NCI-H510A treated with DMSO at 0.1 percent for 48 hours (cell line): ENCODE results near the gene ELMO2.
A peak's percentile ranks its signal among the peaks of the same experiment; 100 is the strongest.
"Not testable (repeated sequence)": the region's sequence is repeated elsewhere in the genome, so short reads cannot be mapped to it uniquely, and the experiment has no call there.

Source experiments
- DNase-seq: peaks from one replicate; lab custom pipeline; 2025; lab: John Stamatoyannopoulos, UW

Gene ELMO2

GRCh38 chr20:46402331-46402811 is 4.0 kb downstream of the ELMO2 start:
- DNase-seq, result no peak

GRCh38 chr20:46401478-46401860 is 4.9 kb downstream of the ELMO2 start:
- no peak for DNase-seq

GRCh38 chr20:46400828-46401477 is 5.5 kb downstream of the ELMO2 start:
- no peak for DNase-seq

DNA sequence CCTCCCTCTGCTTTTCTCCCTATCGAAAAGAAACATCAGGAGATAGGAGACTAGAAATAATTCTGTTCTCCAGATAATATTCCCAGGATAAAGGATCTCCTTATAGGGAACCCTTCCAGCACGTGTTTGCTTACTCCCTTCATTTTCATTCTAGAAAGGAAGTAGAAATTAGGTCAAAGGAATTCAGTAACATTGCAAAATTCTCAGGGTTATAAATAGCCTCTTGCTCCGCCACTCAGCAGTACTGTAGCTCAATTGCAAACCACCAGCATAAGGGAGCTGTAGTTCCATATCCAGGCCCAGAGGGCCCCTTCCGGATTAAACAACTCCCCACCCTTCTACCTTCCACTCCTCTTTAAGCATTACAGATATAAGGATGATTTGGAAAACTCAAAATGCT is 6.2 kb downstream of the ELMO2 start:
- no peak for DNase-seq

GRCh38 chr20:46399401-46399800 is 7.0 kb downstream of the ELMO2 start:
- peak; percentile 45 for DNase-seq

DNA sequence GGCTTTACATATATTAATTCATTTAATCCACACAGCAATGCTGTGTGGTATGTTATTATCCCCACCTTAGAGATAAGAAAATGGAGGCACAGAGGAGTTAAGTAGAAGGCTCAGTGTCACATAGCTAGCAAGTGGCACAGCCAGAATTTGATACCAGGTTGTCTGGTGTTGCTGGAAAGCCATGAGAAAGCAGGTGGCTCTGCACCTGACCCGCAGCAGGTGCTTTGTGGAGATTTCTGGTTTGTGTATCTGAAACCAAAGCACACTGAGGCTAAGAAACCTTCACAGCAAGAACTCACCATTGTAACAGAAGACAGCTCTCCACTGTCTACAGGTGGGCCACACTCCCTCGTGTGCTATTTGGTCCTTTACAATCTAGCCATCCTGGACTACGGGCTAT is 7.5 kb downstream of the ELMO2 start:
- peak; percentile 34 for DNase-seq

- DNase-seq, result no peak
Measured at GRCh38 chr20:46396052-46396740, 10.2 kb downstream of the ELMO2 start.

- no peak for DNase-seq
Measured at GRCh38 chr20:46394872-46395760, 11.3 kb downstream of the ELMO2 start.

- no peak for DNase-seq
Measured at GRCh38 chr20:46393967-46394366, 12.4 kb downstream of the ELMO2 start.

DNA sequence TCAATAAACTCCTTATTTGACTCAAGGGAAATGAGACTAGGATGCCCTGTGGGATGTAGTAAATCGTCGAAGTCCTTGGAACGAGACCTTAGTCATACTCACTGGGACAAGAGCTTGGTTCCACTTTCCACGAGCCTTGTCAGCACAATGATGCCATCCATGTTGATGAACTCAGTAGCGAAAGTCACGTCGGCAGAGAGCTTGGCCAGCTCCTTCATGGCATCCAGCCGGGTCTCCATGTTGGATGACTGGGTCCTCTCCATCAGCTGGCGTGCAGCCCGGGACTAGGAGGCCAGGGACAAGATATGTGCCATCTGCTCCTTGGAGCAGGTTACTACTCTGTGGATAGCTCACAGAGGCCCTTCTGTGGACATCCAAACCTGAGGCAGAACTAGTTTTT is 17.5 kb downstream of the ELMO2 start:
- no peak for DNase-seq

DNA sequence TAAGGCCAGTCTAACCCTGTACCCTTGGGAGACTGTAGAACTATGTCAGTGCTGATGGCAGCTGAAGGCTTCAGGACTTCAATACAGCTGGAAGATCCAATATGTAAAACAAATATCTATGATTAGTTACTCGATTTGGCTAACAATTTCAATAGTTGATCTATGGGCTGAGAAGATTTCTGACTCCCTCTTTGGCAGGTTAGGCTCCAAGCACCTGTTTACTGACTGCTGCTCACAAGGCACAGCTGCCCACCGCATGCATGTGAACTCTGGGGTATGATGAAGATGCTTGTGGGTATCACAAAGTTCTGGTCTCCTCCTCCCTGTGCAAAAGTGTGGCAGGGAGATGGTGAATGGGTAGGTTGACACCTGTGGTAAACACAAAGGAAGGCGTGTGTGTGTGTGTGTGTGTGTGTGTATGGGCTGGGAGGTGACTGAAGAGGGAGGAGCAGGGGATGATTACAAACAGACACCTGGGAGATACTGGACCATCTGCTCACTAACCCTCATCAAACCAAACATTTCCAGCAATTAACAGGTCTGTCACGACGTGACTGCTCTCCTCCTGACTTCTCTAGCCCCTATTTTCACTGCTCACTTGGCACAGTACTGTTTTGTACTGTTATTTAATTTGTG is 18.1 kb downstream of the ELMO2 start:
- no peak for DNase-seq

DNA sequence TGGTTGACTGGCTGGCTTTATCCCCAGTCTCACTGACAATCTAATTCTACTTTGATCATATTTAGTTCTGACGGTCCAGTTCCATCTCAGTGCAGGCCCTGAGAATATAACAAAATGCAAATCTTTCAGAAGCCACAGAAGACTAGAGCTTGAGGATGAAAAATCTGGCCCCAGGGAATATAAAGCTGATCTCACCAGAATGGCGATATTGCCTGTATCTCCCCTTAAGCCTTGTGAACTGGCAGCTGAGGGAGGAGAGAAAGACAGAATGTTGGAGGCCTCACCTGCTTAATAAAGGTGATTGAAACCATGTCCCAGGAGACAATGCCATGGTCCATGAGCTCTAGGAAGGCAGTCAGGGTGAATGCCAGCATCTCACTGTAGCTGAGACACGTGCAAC is 19.4 kb downstream of the ELMO2 start:
- DNase-seq, result not testable (repeated sequence)

- DNase-seq, result no peak
Measured at GRCh38 chr20:46378412-46379009, 27.9 kb downstream of the ELMO2 start.

- no peak for DNase-seq
Measured at GRCh38 chr20:46377518-46377917, 28.9 kb downstream of the ELMO2 start.

GRCh38 chr20:46376196-46376785 is 30.1 kb downstream of the ELMO2 start:
- no peak for DNase-seq

- DNase-seq, result no peak
Measured at GRCh38 chr20:46375771-46376170, 30.6 kb downstream of the ELMO2 start.

DNA sequence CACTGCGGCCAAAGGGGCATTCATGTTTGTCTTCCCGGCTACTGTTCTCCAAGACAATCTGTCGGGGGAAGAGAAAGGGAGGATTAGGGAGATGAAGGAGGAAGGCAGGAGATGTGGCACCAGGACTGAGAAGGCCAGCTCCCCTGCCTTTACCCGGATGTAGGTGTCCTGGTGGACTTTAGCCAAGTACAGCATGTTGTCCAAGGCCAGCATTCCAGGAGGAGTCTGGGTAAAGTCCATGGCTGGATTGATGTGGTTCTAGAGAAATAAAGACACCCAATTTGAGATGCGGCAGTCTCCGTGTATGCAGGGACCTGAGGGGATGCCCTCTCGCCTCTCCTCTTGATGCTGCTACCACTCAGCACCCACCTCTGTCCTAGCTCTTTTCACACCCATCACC is 32.0 kb downstream of the ELMO2 start:
- no peak for DNase-seq

DNA sequence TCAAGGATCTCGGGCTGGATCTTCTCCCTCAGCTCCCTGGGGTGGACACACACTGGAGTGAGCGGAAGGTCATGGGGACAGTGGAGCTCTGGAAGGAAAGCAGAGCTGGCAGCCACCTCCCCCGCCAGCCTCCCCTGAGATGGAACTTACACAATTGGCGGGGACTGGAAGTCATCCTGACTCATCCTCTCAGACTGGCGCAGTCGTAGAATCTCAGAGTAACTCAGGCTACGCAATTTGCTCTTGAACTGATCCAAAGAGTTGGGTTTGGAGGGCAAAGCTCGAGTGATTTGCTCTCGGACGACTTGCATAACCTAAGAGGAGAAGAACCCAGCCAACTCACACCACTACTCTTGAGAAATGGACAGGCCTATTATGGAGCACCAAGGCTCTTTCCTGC is 34.8 kb downstream of the ELMO2 start:
- DNase-seq, result no peak

DNA sequence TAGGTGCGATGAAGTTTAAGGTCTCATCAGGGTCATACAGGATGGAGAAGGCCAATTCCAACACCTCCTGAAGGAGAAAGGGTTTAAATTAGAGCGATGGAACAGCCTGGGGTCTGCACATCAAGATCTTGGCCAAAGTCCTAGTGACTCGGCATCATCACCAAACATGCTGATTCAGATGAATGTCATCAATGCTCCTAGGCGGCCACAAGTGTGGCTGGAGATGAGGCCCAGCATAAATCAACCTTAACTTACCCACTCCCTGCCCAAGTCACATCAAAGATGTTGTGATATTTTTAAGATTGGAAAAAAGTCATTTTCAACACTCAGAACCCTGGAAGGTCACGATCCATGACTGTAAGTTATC is 37.5 kb downstream of the ELMO2 start:
- no peak for DNase-seq

- DNase-seq, result no peak
Measured at GRCh38 chr20:46367967-46368901, 38.2 kb downstream of the ELMO2 start.
